ENCODE data around the gene P4HB.

P4HB gene

DNA sequence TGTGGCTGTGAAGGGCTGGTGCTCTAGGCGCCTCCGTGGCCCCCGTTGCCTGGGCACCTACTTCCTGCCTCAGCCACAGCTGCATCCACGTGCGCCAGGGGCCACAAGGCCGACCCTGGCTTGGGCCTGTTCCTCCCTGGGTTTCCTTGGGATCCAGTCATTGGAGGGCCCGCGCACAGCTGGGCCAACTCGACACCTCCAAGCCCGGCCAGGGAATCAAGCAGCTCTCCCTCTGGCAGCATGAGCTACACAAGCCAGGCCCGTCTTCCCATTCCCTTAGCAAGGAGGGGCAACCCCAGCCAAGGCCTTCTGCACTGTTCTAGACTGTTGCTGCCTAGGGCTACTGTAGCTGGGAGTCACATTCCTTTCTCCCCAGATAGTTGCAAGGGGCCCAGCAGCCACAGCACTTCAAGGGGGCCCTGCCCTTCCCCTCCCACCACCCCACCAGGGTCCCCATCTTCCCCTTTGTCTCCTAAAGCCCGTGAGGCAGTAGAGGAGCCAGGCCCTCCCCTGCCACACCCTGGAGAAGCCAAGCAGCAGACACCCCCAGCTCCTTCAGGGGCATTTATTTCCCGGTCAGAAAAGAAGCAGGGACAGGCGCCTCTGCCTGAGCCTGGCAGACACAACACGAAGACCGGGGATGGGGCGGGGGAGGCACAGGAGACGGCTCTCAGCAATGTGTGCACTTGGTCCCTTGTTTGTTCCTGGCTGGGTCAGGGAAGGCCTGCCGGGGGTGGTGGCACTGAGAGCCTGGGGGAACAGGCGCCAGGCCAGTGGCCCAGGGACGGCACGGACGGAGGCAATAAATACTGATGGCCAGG is 7.0 kb upstream of the P4HB start:
- no peak for DNase-seq

GRCh38 chr17:81866440-81867169 is 6.3 kb upstream of the P4HB start:
- no peak for DNase-seq

- DNase-seq = no peak
Measured at GRCh38 chr17:81865733-81866439, 5.6 kb upstream of the P4HB start.

DNA sequence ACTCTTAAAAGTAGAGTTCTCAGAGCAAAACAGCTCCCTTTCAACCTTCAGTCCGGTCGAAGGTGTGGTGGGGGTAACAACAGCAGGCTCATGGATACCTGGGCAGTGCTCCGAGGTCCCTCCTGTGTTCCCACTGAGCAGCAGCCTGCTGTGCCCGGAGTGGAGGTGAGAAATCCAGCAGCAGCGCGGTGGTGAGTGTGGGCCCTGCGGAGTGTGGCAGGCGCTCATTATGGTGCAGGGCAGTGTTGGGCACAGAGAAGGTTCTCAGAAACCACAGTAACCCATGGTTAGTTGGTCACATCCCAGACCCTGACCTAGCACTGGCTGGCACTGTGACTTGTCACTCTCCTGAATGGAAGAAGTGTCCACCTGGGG is 5.0 kb upstream of the P4HB start:
- DNase-seq = no peak

GRCh38 chr17:81863833-81864768 is 3.8 kb upstream of the P4HB start:
- DNase-seq = no peak

DNA sequence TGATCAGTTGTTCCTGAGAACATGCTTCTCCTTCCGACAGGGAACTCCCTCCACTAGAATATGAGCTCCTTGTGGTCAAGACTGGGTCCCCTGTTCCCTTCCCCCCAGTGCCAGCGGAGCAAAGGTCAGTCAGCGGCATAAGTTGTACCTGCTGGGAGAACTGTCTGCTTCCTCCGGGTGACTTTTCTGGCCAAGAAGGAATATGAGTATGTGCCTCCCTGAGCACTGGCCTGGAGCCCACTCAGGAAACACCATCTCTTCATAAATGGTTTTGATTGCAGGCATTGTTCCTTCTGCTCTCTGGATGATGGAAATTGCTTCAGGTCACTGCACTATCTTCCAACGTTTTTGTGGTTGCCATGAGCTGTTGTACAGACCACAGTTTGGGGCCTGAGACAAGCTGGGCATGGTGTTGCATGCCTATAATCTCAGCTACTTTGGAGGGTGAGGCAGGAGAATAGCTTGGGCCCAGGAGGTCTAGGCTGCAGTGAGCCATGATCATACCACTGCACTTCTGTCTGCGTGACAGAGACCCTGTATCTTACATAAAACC is 2.9 kb upstream of the P4HB start:
- DNase-seq = no peak

- peak; percentile 100 for DNase-seq
Measured at GRCh38 chr17:81860756-81861568, 627 bp upstream of the P4HB start.

GRCh38 chr17:81858967-81859905 is 1.1 kb downstream of the P4HB start:
- no peak for DNase-seq

GRCh38 chr17:81858170-81858966 is 2.0 kb downstream of the P4HB start:
- no peak for DNase-seq

GRCh38 chr17:81854974-81855774 is 5.2 kb downstream of the P4HB start:
- no peak for DNase-seq

GRCh38 chr17:81852237-81852636 is 8.1 kb downstream of the P4HB start:
- DNase-seq = no peak

- DNase-seq = no peak
Measured at GRCh38 chr17:81851423-81851822, 8.9 kb downstream of the P4HB start.

DNA sequence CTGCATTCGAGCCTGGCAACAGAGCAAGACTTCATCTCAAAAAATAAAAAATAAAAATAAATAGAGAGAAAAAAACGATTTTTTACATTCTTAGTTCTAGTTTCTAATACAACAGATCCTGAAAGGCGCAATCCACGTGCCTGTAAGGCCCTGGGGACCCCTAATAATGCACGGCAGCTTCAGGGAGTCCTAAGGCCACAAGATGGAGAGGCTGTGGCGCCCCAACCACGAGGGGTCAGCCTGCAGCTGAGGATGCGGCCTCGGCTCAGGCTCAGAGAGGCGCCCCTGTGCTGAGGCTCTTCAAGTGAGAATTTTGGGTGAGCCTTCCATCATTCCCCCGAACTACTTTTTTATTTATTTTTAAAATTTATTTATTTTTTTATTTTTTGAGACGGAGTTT is 10.9 kb downstream of the P4HB start:
- no peak for DNase-seq

GRCh38 chr17:81846743-81847689 is 13.3 kb downstream of the P4HB start:
- DNase-seq = no peak

DNA sequence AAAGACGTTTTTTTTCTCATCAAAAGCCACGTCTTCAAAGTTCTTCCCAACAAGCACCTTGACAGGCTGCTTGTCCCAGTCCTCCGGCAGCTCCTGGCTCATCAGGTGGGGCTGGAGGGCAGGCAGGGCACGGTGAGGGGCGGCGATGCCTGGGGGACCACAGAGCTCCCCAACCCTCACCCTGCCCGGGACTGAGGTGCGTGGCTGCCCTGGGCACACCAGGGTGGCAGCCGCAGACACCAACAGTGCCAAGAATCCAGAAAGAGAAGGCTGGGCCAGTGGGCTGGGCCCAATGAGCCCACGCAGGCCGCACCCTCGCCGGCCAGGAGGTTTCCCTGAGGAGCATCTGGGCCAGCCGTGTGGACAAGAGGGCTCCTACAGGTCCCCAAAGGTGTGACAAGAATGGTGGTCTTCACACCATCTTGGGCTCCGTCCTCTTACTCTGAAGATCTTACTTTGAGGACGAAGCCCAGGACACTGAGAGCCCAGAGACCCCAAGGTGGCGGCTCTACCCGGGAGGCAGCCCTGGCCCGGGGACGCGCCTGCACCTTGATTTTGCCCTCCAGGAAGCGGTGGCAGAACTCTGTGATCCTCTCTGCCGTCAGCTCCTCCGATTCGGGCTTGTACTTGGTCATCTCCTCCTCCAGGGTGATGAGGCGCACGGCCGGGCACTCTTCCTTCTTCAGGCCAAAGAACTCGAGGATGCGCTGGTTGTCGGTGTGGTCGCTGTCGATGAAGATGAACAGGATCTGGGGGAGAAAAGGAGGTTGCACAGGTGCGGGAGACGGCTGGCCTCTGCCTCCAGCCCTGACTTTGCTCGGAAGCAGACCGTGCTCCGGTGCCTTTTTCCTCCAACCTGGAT is 14.2 kb downstream of the P4HB start:
- DNase-seq = no peak

GRCh38 chr17:81845361-81845760 is 15.0 kb downstream of the P4HB start:
- no peak for DNase-seq
